H1 (cell line): ENCODE data around the gene ADAMTS9. TPM values are rescaled to one million over a fixed set of nuclear protein-coding genes. Genes with fewer than 3 reads are reported as not detected.

ENCODE experiments used
- CTCF ChIA-PET: fragments of 300-600 bp; sonication (Branson Sonifier 250); formaldehyde crosslinking; loops from one replicate; lab custom pipeline; 2021; ENCODE audit not compliant: partially characterized antibody; lab: Charles Lee
- POLR2A ChIA-PET: fragments of 300-600 bp; sonication (Branson Sonifier 250); formaldehyde crosslinking; loops from one replicate; lab custom pipeline; 2021; ENCODE audit warnings: inconsistent platforms; ENCODE audit not compliant: partially characterized antibody; lab: Charles Lee
- DNase-seq, 2 experiments: peaks; one replicate each; pipeline versions ENCODE4 v3.0.0 to v3.0.0-alpha.2; 2010 to 2022; ENCODE audit warnings: low spot score in 2 of 2, low read depth in 1 of 2, mixed read lengths in 1 of 2
- FAIRE-seq: peaks from 2 replicates; lab custom pipeline; 2011; peaks lifted over from hg19 to GRCh38; lab: Jason Lieb, UNC
- H2AFZ ChIP-seq: 2 replicates; pipeline ENCODE4 v1.8.1; 2012; ENCODE audit warnings: low read length, inconsistent platforms
- H2AK5ac ChIP-seq: 2 replicates; pipeline ENCODE4 v1.6.1; 2013; ENCODE audit warnings: low read depth, low read length
- H2BK120ac ChIP-seq: replicated peaks from 2 replicates; pipeline ENCODE3; 2013; ENCODE audit warnings: low read depth, low read length, inconsistent platforms
- H2BK12ac ChIP-seq: 2 replicates; pipeline ENCODE4 v1.6.1; 2013; ENCODE audit warnings: low read depth, low read length
- H2BK15ac ChIP-seq: 2 replicates; pipeline ENCODE4 v1.6.1; 2013; ENCODE audit warnings: low read length
- H2BK20ac ChIP-seq: 2 replicates; pipeline ENCODE4 v1.6.1; 2013; ENCODE audit warnings: low read length
- H2BK5ac ChIP-seq: 2 replicates; pipeline ENCODE4 v1.6.1; 2013; ENCODE audit warnings: low read depth, low read length
- H3K14ac ChIP-seq: 2 replicates; pipeline ENCODE4 v1.6.1; 2013; ENCODE audit warnings: inconsistent platforms; ENCODE audit not compliant: insufficient read length
- H3K18ac ChIP-seq: 2 replicates; pipeline ENCODE4 v1.6.1; 2013; ENCODE audit warnings: low read length; ENCODE audit errors: extremely low read depth
- H3K23ac ChIP-seq: 2 replicates; pipeline ENCODE4 v1.6.1; 2013; ENCODE audit warnings: inconsistent platforms; ENCODE audit not compliant: insufficient read length
- H3K23me2 ChIP-seq: 2 replicates; pipeline ENCODE4 v1.6.1; 2013; ENCODE audit warnings: low read depth, low read length
- H3K27ac ChIP-seq: 2 replicates; pipeline ENCODE4 v1.6.1; 2011; ENCODE audit warnings: low read depth, low read length, inconsistent platforms
- H3K27me3 ChIP-seq, 4 experiments: replicated peaks in 1 of 4; 1 replicate in 1 of 4; 2 replicates in 3 of 4; pipeline versions ENCODE4 v1.6.1 to v1.8.1; 2011 to 2013; ENCODE audit warnings: low read length in 3 of 4, mild to moderate bottlenecking in 3 of 4, inconsistent platforms in 2 of 4, mixed read lengths in 2 of 4, moderate library complexity in 1 of 4; ENCODE audit not compliant: control insufficient read depth in 3 of 4, insufficient read depth in 3 of 4; ENCODE audit errors: extremely low read depth in 1 of 4
- H3K36me3 ChIP-seq, 4 experiments: 2 replicates each; pipeline versions ENCODE4 v1.6.1 to v1.8.1; 2011 to 2013; ENCODE audit warnings: mild to moderate bottlenecking in 4 of 4, low read length in 3 of 4, moderate library complexity in 2 of 4, control low read depth in 1 of 4, inconsistent platforms in 1 of 4; ENCODE audit not compliant: insufficient read depth in 4 of 4, control insufficient read depth in 2 of 4
- H3K4ac ChIP-seq: replicated peaks from 2 replicates; pipeline ENCODE3; 2013; ENCODE audit warnings: low read length, low read depth, mixed read lengths, inconsistent platforms; ENCODE audit not compliant: insufficient read length
- H3K4me1 ChIP-seq, 4 experiments: replicated peaks in 1 of 4; 1 replicate in 1 of 4; 2 replicates in 3 of 4; pipeline versions ENCODE4 v1.6.1 to v1.8.1; 2011 to 2013; ENCODE audit warnings: low read length in 3 of 4, inconsistent platforms in 2 of 4, mixed read lengths in 1 of 4; ENCODE audit not compliant: insufficient read depth in 4 of 4, control insufficient read depth in 3 of 4
- H3K4me2 ChIP-seq, 2 experiments: 2 replicates each; pipeline versions ENCODE4 v1.6.1 to v1.8.1; 2011 to 2013; ENCODE audit warnings: low read depth in 2 of 2, low read length in 2 of 2, control low read depth in 1 of 2, inconsistent platforms in 1 of 2, mild to moderate bottlenecking in 1 of 2; ENCODE audit not compliant: insufficient read depth in 1 of 2
- H3K4me3 ChIP-seq, 4 experiments: fragments of 200-600, 300-600 bp in 1 of 4; sonication (generic), shearing (Covaris generic), sonication (Bioruptor Twin) in 1 of 4; 2 replicates each; pipeline versions ENCODE4 v1.5.1 to v1.8.1; 2011 to 2016; ENCODE audit warnings: low read length in 4 of 4, low read depth in 3 of 4, control low read depth in 2 of 4, inconsistent platforms in 2 of 4, mild to moderate bottlenecking in 2 of 4, mixed read lengths in 1 of 4, moderate library complexity in 1 of 4; ENCODE audit not compliant: insufficient read depth in 2 of 4; ENCODE audit errors: extremely low read depth in 1 of 4
- H3K56ac ChIP-seq: replicated peaks from 2 replicates; pipeline ENCODE3; 2013; ENCODE audit warnings: low read depth, mild to moderate bottlenecking, mixed read lengths, low read length, inconsistent platforms; ENCODE audit not compliant: insufficient read length
- H3K79me1 ChIP-seq: 2 replicates; pipeline ENCODE4 v1.6.1; 2013; ENCODE audit warnings: low read depth, low read length, control low read depth
- H3K79me2 ChIP-seq, 2 experiments: 2 replicates each; pipeline versions ENCODE4 v1.6.1 to v1.8.1; 2012 to 2013; ENCODE audit warnings: low read length in 2 of 2, mild to moderate bottlenecking in 2 of 2, inconsistent platforms in 1 of 2; ENCODE audit not compliant: insufficient read depth in 2 of 2, control insufficient read depth in 1 of 2
- H3K9ac ChIP-seq, 4 experiments: replicated peaks in 1 of 4; 1 replicate in 1 of 4; 2 replicates in 3 of 4; pipeline versions ENCODE4 v1.6.1 to v1.8.1; 2011 to 2013; ENCODE audit warnings: low read depth in 3 of 4, low read length in 3 of 4, control low read depth in 2 of 4, mild to moderate bottlenecking in 2 of 4, moderate library complexity in 2 of 4, inconsistent platforms in 1 of 4; ENCODE audit errors: extremely low read depth in 1 of 4
- H3K9me3 ChIP-seq, 2 experiments: 2 replicates each; pipeline versions ENCODE4 v1.6.1 to v1.8.1; 2012 to 2013; ENCODE audit warnings: mild to moderate bottlenecking in 2 of 2, moderate library complexity in 2 of 2, control low read depth in 1 of 2, inconsistent platforms in 1 of 2, low read depth in 1 of 2, low read length in 1 of 2, mixed read lengths in 1 of 2; ENCODE audit not compliant: insufficient read depth in 2 of 2
- H4K20me1 ChIP-seq, 2 experiments: replicated peaks in 1 of 2; 2 replicates each; pipeline versions ENCODE3 to v1.8.1; 2011 to 2013; ENCODE audit warnings: inconsistent platforms in 2 of 2, low read length in 2 of 2, mild to moderate bottlenecking in 1 of 2; ENCODE audit not compliant: insufficient read depth in 2 of 2, control insufficient read depth in 1 of 2
- H4K5ac ChIP-seq: 2 replicates; pipeline ENCODE4 v1.6.1; 2013; ENCODE audit warnings: low read length, low read depth, mixed read lengths, inconsistent platforms; ENCODE audit not compliant: insufficient read length
- H4K8ac ChIP-seq: 2 replicates; pipeline ENCODE4 v1.8.0; 2013; ENCODE audit warnings: mild to moderate bottlenecking, moderate library complexity, low read length, inconsistent platforms; ENCODE audit not compliant: insufficient read depth; ENCODE audit errors: extremely low read depth
- H4K91ac ChIP-seq: replicated peaks from 2 replicates; pipeline ENCODE3; 2013; ENCODE audit warnings: low read length, mixed read lengths, inconsistent platforms; ENCODE audit not compliant: insufficient read length
- BRCA1 ChIP-seq: IDR thresholded peaks from 2 replicates; pipeline ENCODE4 v1.6.1; 2012; ENCODE audit warnings: low read depth, low read length, improper control_type of control experiment
- KDM1A ChIP-seq: fragments of 200-600, 300-600 bp; sonication (generic); IDR thresholded peaks from 2 replicates; pipeline ENCODE4 v1.7.1; 2016; ENCODE audit warnings: mild to moderate bottlenecking, low read length, borderline replicate concordance
- KDM4A ChIP-seq: IDR thresholded peaks from one replicate; pipeline ENCODE4 v1.7.1; 2012; ENCODE audit warnings: low read depth, mild to moderate bottlenecking, moderate library complexity, low read length, inconsistent platforms; ENCODE audit not compliant: severe bottlenecking
- WGBS, 2 experiments: shearing (Covaris generic) in 1 of 2; methylation state at CpG; one replicate each; pipeline versions ENCODE4 v1.1.6 to v1.1.7; 2013 to 2015; ENCODE audit warnings: low lambda C conversion rate in 2 of 2, mixed read lengths in 2 of 2, inconsistent platforms in 1 of 2, low coverage in 1 of 2, missing lambda C conversion rate in 1 of 2; ENCODE audit not compliant: insufficient replicate concordance in 2 of 2, insufficient coverage in 1 of 2, insufficient read length in 1 of 2; ENCODE audit errors: extremely low coverage in 1 of 2, missing lambda C conversion rate in 1 of 2; 5-methylcytosine and 5-hydroxymethylcytosine counted together
- polyA plus RNA-seq, 7 experiments: library from polyadenylated mRNA; depleted of rRNA in 3 of 7; stranded (reverse) in 5 of 7; unstranded in 2 of 7; fragments of >200 nt in 5 of 7; fragments of 200-250 nt in 2 of 7; gene quantifications; 1 replicate in 5 of 7; 2 replicates in 1 of 7; 4 replicates in 1 of 7; pipeline versions ENCODE4 v1.2.1 to v1.2.3, GENCODE V29; 2011 to 2013; ENCODE audit warnings: missing spikeins in 2 of 7, mixed read lengths in 2 of 7
- total RNA-seq: library from RNA; stranded (reverse); fragmentation: NEBNext Ultra II Directional; extraction: Animal tissue kit (Norgen Biotek cat#: 25700); gene quantifications from 2 replicates; pipeline ENCODE4 v1.2.1, GENCODE V29; 2021
- TF ChIP-seq, protein P1 (sequence below), 3 experiments: IDR thresholded peaks; 1 replicate in 2 of 3; 2 replicates in 1 of 3; pipeline versions ENCODE4 v1.5.1 to v1.6.1; 2011; ENCODE audit warnings: low read length in 3 of 3, mild to moderate bottlenecking in 3 of 3, inconsistent platforms in 2 of 3, low read depth in 1 of 3, moderate library complexity in 1 of 3; ENCODE audit not compliant: insufficient read depth in 1 of 3; ENCODE audit errors: control extremely low read depth in 1 of 3

The ADAMTS9 gene
- total and polyA plus RNA-seq, 2 of the 8 experiments (the other 6 are each of a cell fraction or from before 2014, with no cell fraction given) = 0.20 to 0.41 TPM

DNA sequence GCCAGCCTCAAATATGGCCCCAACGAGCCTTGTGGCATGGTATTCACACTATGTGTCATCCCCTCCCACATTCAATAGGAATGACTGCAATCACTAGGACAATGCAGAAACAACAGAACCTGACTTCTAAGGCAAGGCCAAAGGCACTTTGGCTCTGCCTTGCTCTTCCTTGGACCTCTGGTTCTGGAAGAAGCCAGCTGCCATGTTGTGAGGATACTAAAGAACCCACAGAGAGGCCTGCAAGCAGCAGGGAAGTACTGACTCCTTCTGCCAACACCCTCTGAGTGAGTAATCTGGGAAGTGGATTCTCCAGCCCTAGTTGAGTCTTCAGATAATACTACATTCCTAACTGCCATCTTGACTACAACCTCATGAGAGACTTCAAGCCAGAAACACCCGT lies 64.7 kb downstream of the ADAMTS9 start:
- TF ChIP-seq KDM1A (no peak), BRCA1 (no peak), KDM4A (no peak)
- TF ChIP-seq, protein P1, sequence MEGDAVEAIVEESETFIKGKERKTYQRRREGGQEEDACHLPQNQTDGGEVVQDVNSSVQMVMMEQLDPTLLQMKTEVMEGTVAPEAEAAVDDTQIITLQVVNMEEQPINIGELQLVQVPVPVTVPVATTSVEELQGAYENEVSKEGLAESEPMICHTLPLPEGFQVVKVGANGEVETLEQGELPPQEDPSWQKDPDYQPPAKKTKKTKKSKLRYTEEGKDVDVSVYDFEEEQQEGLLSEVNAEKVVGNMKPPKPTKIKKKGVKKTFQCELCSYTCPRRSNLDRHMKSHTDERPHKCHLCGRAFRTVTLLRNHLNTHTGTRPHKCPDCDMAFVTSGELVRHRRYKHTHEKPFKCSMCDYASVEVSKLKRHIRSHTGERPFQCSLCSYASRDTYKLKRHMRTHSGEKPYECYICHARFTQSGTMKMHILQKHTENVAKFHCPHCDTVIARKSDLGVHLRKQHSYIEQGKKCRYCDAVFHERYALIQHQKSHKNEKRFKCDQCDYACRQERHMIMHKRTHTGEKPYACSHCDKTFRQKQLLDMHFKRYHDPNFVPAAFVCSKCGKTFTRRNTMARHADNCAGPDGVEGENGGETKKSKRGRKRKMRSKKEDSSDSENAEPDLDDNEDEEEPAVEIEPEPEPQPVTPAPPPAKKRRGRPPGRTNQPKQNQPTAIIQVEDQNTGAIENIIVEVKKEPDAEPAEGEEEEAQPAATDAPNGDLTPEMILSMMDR (IDR thresholded peaks at IDR 0.05; ENCODE audit: control extremely low read depth in 1 of 3, insufficient read depth in 1 of 3, low read depth in 1 of 3, low read length in 3 of 3) = no peak
- ChIA-PET CTCF (interaction anchor here (0.9 kb wide), 1 partner anchor 48 kb away, joined by 3 read pairs; no protein-coding TSS in a partner anchor), POLR2A (no interaction called here)
- H3K18ac ChIP-seq = no peak overlapping the region
- no peaks in the 10 kb centered on the region for H3K36me3 ChIP-seq
- no peak overlapping the region for H2BK15ac ChIP-seq
- no peak overlapping the region for H4K5ac ChIP-seq
- H3K9ac ChIP-seq = no peak overlapping the region
- H2BK5ac ChIP-seq = no peak overlapping the region
- H3K4me3 ChIP-seq = no peak overlapping the region
- 66% methylated on average over 2 of the region's 2 CpGs; no CpG with 5 or more reads in 1 of the 2 experiments for WGBS, 2 experiments
- H2BK120ac ChIP-seq = no peak overlapping the region
- no peak overlapping the region for H3K4me2 ChIP-seq
- no peak overlapping the region for H2BK12ac ChIP-seq
- H2BK20ac ChIP-seq = no peak overlapping the region
- no peak overlapping the region for H4K91ac ChIP-seq
- FAIRE-seq (no peak), DNase-seq (no peak)
- H2AK5ac ChIP-seq = no peak overlapping the region
- H4K8ac ChIP-seq = no peak overlapping the region
- no peaks in the 10 kb centered on the region; a peak in 1 of 4 replicates for H3K9me3 ChIP-seq
- H3K23ac ChIP-seq = no peak overlapping the region
- H3K27ac ChIP-seq = no peak overlapping the region
- H3K56ac ChIP-seq = no peak overlapping the region
- no peaks in the 10 kb centered on the region for H3K79me2 ChIP-seq
- H3K4me1 ChIP-seq = peaks cover 0 to 5% (median 0%) of the 10 kb centered on the region in 4 experiments; a peak in 1 of 7 replicates
- H3K79me1 ChIP-seq = no peaks in the 10 kb centered on the region
- no peaks in the 10 kb centered on the region for H3K27me3 ChIP-seq
- H3K14ac ChIP-seq = no peak overlapping the region
- no peaks in the 10 kb centered on the region for H4K20me1 ChIP-seq
- no peak overlapping the region for H2AFZ ChIP-seq
- no peaks in the 10 kb centered on the region for H3K23me2 ChIP-seq
- H3K4ac ChIP-seq = no peak overlapping the region
